HEK293 (cell line): ENCODE measurements around the gene ARHGEF28.

ENCODE experiments used
- CTCF ChIP-seq: fragments of 450-650 bp; formaldehyde crosslinking; IDR thresholded peaks from 2 replicates; pipeline ENCODE4 v1.5.1; 2016; ENCODE audit warnings: missing biosample characterization, missing genetic modification characterization
- GLI2 ChIP-seq: fragments of 450-650 bp; formaldehyde crosslinking; IDR thresholded peaks from 2 replicates; pipeline ENCODE4; 2017; ENCODE audit warnings: missing biosample characterization, missing genetic modification characterization, low read depth, borderline replicate concordance
- RBAK ChIP-seq: fragments of 450-650 bp; formaldehyde crosslinking; IDR thresholded peaks from 2 replicates; pipeline ENCODE4 v1.5.1; 2016; ENCODE audit warnings: missing biosample characterization, missing genetic modification characterization
- REPIN1 ChIP-seq: fragments of 450-650 bp; formaldehyde crosslinking; IDR thresholded peaks from 2 replicates; pipeline ENCODE4 v1.5.1; 2017; ENCODE audit warnings: missing biosample characterization, missing genetic modification characterization, low read depth
- ZBTB1 ChIP-seq: fragments of 450-650 bp; formaldehyde crosslinking; IDR thresholded peaks from 2 replicates; pipeline ENCODE4 v1.5.1; 2016; ENCODE audit warnings: missing biosample characterization, missing genetic modification characterization
- ZBTB49 ChIP-seq: fragments of 450-650 bp; formaldehyde crosslinking; IDR thresholded peaks from 2 replicates; pipeline ENCODE4 v1.5.1; 2016; ENCODE audit warnings: missing biosample characterization, missing genetic modification characterization, low read depth
- ZNF133 ChIP-seq: fragments of 450-650 bp; formaldehyde crosslinking; IDR thresholded peaks from 2 replicates; pipeline ENCODE4 v1.5.1; 2016; ENCODE audit warnings: missing biosample characterization, missing genetic modification characterization
- ZNF138 ChIP-seq: fragments of 450-650 bp; formaldehyde crosslinking; IDR thresholded peaks from 2 replicates; pipeline ENCODE4 v1.5.1; 2016; ENCODE audit warnings: missing biosample characterization, missing genetic modification characterization, borderline replicate concordance
- ZNF169 ChIP-seq: fragments of 450-650 bp; formaldehyde crosslinking; IDR thresholded peaks from 2 replicates; pipeline ENCODE4 v1.5.1; 2016; ENCODE audit warnings: missing biosample characterization, missing genetic modification characterization
- ZNF24 ChIP-seq: fragments of 450-650 bp; formaldehyde crosslinking; IDR thresholded peaks from 2 replicates; pipeline ENCODE4 v1.5.1; 2016; ENCODE audit warnings: missing biosample characterization, missing genetic modification characterization
- ZNF248 ChIP-seq: fragments of 450-650 bp; formaldehyde crosslinking; IDR thresholded peaks from 2 replicates; pipeline ENCODE4 v1.5.1; 2017; ENCODE audit warnings: missing biosample characterization, missing genetic modification characterization
- ZNF366 ChIP-seq: fragments of 450-650 bp; formaldehyde crosslinking; conservative IDR thresholded peaks from 2 replicates; pipeline ENCODE4 v1.5.1; 2016; ENCODE audit warnings: missing biosample characterization, missing genetic modification characterization
- ZNF416 ChIP-seq: fragments of 450-650 bp; formaldehyde crosslinking; IDR thresholded peaks from 2 replicates; pipeline ENCODE4 v1.5.1; 2016; ENCODE audit warnings: missing biosample characterization, missing genetic modification characterization

DNA sequence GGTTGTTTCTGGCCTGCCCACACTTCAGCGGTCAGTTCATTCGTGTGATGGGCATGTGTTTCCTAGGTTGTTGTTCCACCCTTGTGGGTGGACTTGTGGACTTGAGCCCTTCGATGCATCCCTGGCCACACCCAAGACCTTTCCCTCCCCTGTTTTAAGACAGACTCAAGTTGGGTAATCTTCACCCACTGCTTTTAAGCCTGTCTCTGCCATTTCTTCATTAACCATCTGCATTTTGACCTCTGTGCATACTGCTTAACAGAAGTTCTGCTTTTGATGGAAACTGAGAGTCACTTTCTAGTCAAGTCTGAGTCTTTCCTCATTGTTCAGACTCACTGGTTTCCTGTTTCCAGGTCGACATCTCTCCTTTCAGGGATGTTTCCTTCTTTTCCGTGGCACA lies 233.7 kb downstream of the ARHGEF28 start:
- TF ChIP-seq CTCF (tag by site-specific recombination) = no peak
- TF ChIP-seq RBAK (tag by site-specific recombination) = no peak
- no peak for TF ChIP-seq ZNF416 (tag by site-specific recombination)
- TF ChIP-seq ZNF248 (tag by site-specific recombination) = no peak
- TF ChIP-seq ZBTB1 (tag by site-specific recombination) = no peak
- no peak for TF ChIP-seq ZNF138 (tag by site-specific recombination)
- TF ChIP-seq ZNF24 (tag by site-specific recombination) = no peak
- no peak for TF ChIP-seq ZNF133 (tag by site-specific recombination)
- TF ChIP-seq REPIN1 (tag by site-specific recombination) = no peak
- no peak for TF ChIP-seq ZNF169 (tag by site-specific recombination)
- TF ChIP-seq ZNF366 (tag by site-specific recombination) = no peak
- TF ChIP-seq ZBTB49 (tag by site-specific recombination) = no peak
- no peak for TF ChIP-seq GLI2 (tag by site-specific recombination)
